Measurements from ENCODE around the gene FSTL1.
"Not testable (repeated sequence)": the region's sequence is repeated elsewhere in the genome, so short reads cannot be mapped to it uniquely, and the experiment has no call there.

FSTL1 gene

DNA sequence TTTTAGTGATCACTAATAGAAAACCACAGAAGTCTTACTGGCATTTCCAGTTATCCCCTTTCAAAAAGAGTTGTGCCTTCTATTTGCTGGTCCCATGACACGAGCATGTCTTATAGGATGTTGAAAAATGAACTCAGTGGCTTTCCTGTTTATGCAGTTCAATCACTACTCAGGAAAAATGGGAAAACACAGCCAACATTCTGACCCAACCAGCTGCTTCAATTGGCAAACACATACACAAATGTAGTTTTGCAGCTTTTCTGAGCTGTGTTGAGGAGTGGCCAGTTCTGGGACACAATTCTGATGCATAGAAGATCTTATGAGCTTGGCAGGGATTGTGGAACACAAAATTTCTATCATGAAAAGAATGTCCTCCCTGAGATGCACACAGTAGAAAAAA, 40.3 kb downstream of the FSTL1 start:
- no peak for DNase-seq

DNA sequence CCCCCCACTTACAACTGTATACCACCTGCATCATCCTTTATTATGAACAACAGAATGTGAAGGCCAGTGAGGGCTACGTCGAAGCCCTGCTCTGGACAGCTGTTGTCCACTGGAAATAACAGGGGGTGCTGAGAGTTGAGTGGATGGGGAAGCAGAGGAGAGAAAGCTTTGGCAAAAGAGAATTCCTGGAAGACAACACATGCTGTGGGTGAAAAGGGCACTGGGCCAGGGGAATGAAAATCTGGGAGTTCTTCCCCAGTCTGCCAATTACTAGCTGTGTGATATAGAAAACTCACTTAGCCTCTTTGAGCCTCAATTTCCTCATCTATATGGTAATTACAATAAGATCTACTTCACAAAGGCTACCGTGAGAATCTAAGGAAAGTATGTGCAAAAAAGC, 40.7 kb downstream of the FSTL1 start:
- no peak for DNase-seq

- DNase-seq: no peak
These were observed 43.1 kb downstream of the FSTL1 start for GRCh38 chr3:120407508-120408287.

DNA sequence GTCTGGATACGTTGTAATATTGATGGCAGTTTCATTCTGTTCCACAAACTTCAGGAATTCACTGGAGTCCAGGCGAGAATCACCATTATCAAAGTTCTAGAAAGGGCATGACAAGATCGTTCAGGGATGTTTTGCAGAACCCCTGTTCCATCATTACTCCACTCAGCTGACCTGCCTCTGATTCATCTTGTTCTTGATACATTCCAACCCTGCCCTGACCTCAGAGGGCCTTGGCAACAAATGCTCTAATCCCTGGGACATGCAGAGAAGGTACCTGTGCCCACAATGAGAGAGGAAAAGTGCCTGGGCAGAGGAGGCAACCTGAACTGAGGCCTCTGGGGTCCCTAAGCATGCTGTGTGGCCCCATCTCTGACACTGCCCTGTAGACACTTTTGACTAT, 45.9 kb downstream of the FSTL1 start:
- DNase-seq: no peak

DNA sequence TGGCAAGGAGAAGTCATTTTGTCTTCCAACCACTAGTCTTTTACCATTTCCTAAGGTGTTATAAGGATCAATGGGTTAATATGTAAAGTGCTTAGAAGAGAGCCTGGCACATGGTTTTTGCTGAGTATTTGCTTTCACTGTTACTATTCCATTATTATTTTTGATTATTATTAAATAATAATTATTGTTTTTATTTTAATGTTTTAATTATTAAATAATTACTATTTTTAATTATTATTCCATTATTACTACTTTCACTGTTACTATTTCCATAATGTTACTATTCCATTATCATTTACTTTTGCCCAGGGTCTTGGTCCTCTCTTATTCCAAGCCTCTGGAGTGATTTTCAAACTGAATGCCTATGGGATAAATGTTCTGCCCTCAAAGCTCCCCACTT, 48.5 kb downstream of the FSTL1 start:
- DNase-seq: no peak

GRCh38 chr3:120399372-120399771, 51.4 kb downstream of the FSTL1 start:
- DNase-seq: no peak

- no peak for DNase-seq
These were observed 54.3 kb downstream of the FSTL1 start for GRCh38 chr3:120396469-120396868.

GRCh38 chr3:120394347-120394746, 56.4 kb downstream of the FSTL1 start:
- no peak for DNase-seq

DNA sequence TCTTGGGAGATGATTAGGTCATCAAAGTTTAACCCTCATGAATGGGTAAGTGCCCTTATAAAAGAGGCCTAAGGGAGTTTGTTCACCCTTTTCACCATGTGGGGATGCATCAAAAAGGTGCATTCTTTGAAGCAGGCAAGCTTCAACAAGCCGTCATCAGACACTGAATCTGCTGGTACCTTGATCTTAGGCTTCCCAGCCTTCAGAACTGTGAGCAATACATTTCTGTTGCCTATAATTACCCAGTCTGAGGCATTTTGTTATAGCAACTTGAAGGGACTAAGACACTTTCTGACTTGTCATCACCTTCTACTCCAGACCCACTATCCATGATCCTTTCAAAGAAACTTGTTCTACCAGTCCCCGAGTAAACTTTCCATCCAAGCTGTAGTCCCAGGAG, 57.0 kb downstream of the FSTL1 start:
- DNase-seq: no peak

GRCh38 chr3:120393243-120393642, 57.5 kb downstream of the FSTL1 start:
- DNase-seq: no peak

DNA sequence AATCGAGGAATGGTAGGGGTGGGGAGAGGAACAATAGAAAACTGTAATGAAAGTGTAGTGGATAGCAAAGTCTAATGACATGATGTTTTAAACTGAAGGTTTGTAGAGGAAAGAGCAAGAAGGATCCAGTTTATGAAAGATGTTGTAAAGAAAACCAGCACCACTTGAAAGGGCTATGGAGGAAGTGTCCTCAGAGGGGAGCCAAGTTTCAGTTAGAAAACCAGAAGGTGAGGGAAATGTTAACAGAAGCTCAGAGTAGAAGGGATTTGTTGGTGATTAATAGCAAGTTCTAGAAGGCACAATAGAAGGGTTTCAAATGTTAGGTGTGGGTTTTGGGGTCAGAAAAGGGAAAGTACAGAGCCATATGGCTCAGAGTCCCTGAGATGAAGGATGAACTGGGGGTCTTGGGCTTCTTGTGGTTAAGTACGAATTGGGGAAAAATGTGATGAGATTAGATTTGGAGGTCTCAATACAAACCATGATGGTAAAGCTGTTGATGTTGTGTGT, 67.8 kb downstream of the FSTL1 start:
- no peak for DNase-seq

GRCh38 chr3:120381503-120381902, 69.3 kb downstream of the FSTL1 start:
- DNase-seq: no peak

DNA sequence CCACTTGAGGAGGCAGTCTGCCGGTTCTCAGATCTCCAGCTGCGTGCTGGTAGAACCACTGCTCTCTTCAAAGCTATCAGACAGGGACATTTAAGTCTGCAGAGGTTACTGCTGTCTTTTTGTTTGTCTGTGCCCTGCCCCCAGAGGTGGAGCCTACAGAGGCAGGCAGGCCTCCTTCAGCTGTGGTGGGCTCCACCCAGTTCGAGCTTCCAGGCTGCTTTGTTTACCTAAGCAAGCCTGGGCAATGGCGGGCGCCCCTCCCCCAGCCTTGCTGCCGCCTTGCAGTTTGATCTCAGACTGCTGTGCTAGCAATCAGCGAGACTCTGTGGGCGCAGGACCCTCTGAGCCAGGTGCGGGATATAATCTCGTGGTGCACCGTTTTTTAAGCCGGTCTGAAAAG, 72.8 kb downstream of the FSTL1 start:
- not testable (repeated sequence) for DNase-seq

DNA sequence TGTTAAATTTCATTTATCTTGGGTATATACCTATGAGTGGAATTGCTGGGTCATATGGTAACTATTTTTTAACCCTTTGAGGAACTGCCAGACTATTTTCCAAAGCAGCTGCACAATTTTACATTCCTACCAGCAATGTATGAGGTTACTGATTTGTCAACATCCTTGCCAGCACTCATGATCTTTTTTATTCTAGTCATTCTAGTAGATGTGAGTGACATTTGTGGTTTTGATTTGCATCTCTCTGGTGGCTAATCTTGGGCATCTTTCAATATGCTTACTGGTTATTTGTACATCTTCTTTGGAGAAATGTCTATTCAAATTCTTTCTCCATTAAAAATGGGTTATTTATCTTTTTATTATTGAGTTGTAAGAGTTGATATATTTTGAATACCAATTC, 80.3 kb downstream of the FSTL1 start:
- DNase-seq: no peak

GRCh38 chr3:120369037-120369467, 81.7 kb downstream of the FSTL1 start:
- no peak for DNase-seq

DNA sequence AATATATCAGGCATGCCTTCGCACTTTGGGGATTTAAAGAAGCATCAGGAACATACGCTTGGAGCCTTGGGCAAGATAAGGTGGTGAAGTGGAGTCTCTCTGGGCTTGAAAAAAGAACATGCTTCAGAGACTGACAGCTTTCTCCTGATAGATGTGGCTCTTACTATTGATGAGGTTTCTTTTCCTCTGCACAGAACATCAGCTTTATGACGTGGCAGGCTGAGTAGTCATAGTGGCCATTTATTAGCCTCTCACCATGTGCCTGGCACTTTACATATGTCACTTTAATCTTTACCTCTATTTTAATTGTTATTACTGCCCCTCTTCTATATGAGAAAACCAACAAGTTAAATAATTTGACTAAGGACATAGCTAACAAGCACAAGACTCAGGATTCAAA, 82.6 kb downstream of the FSTL1 start:
- DNase-seq: no peak

DNA sequence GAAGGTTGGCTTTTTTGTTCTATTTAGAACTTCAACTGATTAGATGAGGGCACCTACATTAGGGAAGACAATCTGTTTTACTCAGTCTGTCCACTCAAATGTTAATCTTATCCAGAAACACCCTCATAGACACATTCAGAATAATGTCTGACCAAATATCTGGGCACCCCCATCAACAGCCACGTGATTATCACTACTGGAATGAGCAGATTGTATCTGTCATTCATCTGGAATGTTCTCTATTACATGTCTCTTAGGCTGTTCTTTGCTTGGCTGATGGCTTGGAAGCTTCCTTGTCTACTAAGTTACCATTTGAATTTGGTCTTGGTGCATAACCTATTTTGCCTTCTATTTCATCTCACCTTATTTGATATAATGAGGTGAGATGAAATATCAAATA, 86.0 kb downstream of the FSTL1 start:
- no peak for DNase-seq

- DNase-seq: no peak
These were observed 86.7 kb downstream of the FSTL1 start for GRCh38 chr3:120364101-120364500.

GRCh38 chr3:120357807-120358206, 93.0 kb downstream of the FSTL1 start:
- DNase-seq: no peak

DNA sequence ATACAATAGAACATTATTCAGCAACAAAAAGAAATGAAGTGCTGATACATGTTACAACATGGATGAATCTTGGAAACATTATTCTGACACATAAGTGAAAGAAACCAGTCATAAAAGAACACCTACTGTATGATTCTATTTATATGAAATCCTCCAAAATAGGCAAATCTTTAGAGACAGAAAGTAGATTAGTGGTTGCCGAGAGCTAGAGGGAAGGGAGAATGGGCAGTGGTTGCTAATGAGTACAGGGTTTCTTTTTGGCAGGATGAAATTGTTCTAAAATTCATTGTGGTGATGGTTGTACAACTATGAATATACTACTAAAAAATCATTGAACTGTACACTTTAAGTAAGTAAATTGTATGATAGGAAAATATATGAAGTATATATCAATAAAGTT, 95.3 kb downstream of the FSTL1 start:
- no peak for DNase-seq

DNA sequence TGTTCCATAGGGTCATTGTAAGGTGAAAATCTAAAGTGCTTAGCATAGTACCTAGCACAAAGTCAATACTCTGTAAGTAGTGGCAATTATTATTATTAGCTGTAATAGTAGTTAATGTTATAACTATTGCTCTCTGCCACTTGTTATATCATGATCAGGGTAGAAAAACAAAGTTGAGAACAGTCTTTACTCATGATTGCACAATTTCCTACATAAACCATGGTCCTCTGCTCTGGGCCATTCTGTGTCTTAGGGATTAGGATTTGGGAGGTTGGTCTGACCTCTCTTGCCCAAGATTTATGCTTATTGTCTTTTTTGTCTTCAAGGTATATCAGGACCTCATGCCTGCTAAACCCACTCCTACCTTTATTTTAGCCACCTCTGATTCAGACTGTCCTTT, 97.3 kb downstream of the FSTL1 start:
- no peak for DNase-seq

- DNase-seq: no peak
These were observed 98.8 kb downstream of the FSTL1 start for GRCh38 chr3:120352017-120352416.

- no peak for DNase-seq
These were observed 100.3 kb downstream of the FSTL1 start for GRCh38 chr3:120350401-120350941.

DNA sequence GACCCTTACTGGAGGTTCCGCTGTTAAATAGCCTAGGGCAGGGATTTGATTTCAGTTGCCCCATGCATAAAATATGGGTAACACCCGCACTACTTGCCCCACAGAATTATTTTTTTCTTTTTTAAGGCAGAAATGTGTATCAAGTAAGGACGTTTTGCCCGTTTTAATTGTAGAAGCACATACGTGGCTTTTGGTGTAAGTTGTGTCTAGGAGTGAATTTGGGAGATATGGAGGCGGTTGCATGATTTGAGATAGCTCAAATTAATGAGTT, 101.0 kb downstream of the FSTL1 start:
- DNase-seq: no peak
